ENCODE results near the gene UNC5C. TPM values are rescaled to one million over a fixed set of nuclear protein-coding genes. Genes with fewer than 3 reads are reported as not detected.

The UNC5C gene
- total RNA-seq, 4 donors from 2014 or later: 4.6 to 8.1 (median 6.0) TPM

DNA sequence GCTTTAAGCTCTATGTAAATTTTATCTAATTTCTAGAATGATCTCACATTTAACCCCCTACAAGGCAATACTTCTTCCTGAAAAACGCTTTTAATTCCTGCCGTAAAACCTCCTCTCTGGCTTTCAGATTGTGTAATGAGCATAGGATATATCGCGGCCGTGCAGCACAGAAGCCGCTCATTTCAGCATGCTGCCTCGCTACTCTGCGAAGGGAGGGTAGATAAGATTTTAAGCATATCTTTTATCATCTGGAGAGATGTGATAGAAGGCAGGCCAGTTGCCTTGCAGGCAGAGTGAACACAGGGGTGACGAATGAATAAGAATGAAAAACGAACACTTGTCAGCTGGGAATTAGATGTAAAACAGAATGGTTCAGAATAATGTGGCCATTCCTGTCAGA lies 265.5 kb downstream of the UNC5C start:
- TF ChIP-seq, protein P1, sequence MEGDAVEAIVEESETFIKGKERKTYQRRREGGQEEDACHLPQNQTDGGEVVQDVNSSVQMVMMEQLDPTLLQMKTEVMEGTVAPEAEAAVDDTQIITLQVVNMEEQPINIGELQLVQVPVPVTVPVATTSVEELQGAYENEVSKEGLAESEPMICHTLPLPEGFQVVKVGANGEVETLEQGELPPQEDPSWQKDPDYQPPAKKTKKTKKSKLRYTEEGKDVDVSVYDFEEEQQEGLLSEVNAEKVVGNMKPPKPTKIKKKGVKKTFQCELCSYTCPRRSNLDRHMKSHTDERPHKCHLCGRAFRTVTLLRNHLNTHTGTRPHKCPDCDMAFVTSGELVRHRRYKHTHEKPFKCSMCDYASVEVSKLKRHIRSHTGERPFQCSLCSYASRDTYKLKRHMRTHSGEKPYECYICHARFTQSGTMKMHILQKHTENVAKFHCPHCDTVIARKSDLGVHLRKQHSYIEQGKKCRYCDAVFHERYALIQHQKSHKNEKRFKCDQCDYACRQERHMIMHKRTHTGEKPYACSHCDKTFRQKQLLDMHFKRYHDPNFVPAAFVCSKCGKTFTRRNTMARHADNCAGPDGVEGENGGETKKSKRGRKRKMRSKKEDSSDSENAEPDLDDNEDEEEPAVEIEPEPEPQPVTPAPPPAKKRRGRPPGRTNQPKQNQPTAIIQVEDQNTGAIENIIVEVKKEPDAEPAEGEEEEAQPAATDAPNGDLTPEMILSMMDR (IDR thresholded peaks at IDR 0.05): no peak
- ATAC-seq (ENCODE audit: low FRiP score) (no peak), DNase-seq (ENCODE audit: low spot score) (no peak)

DNA sequence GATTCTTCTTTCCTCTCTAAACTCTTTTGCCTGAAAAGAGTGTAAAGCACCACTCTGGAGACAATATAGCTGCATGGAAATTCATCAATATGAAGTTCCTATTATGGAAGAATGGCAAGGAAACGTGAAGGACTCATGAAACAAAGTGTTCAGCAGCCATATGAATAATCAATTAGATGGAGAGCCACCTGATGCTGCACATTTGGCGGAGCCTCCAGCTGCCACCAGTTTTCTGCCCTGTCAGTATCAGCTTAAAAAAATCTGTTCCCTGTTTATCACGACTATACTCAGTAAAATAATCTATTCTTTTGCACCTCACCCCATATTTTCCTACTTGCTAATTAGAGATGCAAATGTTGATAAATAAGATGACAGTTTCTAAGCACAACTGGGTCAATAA lies 276.0 kb downstream of the UNC5C start:
- TF ChIP-seq, protein P1 (IDR thresholded peaks at IDR 0.05): no peak
- DNase-seq (ENCODE audit: low spot score): no peak
- ATAC-seq (ENCODE audit: low FRiP score): no peak

DNA sequence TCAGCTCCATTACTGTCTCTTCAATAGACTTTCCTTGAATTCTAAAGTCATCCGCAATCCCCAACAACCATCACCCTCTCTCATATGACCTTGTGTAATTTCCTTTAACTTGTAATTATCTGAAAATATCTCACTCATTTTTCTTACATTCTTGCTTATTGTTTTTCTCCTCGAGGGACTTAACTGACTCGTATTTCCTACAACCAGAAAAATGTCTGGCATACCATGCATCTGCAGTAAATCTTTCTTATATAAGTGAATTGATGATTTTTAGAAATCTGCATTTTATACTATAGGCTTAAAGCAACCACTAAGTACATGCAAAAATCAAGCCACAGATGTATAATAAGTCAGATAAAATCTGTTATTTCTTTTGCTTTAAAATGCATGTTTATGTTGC lies 276.7 kb downstream of the UNC5C start:
- no peak for ATAC-seq (ENCODE audit: low FRiP score)
- DNase-seq (ENCODE audit: low spot score): no peak
- TF ChIP-seq, protein P1 (IDR thresholded peaks at IDR 0.05): no peak

DNA sequence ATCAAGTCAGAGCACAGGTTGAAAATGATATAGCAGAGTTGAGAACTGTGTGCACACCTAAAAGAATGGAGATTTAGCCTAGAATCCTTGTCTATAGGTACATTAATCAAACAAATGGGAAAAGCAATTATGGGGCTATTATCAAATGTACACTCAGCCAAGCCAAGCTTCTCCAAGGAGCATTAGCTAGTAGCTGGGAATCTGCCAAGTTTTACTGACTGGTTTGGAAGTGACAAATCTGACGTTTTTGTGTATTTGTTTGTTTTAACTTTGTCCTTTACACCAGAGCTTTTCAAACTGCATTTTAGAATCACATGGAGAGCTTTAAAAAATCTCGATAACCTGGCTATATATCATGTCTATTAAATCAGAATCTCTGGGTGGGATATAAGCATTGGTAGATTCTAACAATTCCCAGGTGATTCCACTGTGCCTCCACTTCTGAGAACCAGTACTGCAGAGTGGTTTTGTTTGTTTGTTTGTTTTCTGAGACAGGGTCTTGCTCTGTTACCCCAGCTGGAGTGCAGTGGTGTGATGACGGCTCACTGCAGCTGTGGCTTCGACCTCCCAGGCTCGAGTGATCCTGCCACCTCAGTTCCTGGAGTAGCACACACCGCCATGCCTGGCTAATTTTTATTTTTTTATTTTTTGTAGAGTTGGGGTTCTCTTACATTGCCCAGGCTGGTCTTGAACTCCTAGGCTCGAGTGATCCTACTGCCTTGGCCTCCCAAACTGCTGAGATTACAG lies 279.8 kb downstream of the UNC5C start:
- TF ChIP-seq, protein P1 (IDR thresholded peaks at IDR 0.05): no peak
- no peak for DNase-seq (ENCODE audit: low spot score)
- no peak for ATAC-seq (ENCODE audit: low FRiP score)

GRCh38 chr4:95267081-95267480 lies 281.7 kb downstream of the UNC5C start:
- DNase-seq (ENCODE audit: low spot score) (no peak), ATAC-seq (ENCODE audit: low FRiP score) (no peak)
- TF ChIP-seq, protein P1 (IDR thresholded peaks at IDR 0.05): no peak

- ATAC-seq (ENCODE audit: low FRiP score) (no peak), DNase-seq (ENCODE audit: low spot score) (no peak)
- TF ChIP-seq, protein P1 (IDR thresholded peaks at IDR 0.05): no peak
These were observed 282.7 kb downstream of the UNC5C start for GRCh38 chr4:95265814-95266740.

Data from omental fat pad (tissue), 4 donors.